GM12892 (cell line): ENCODE results near the gene PIK3C2G.

Experiments used
- POLR2A ChIP-seq: IDR thresholded peaks from 2 replicates; pipeline ENCODE4 v1.6.1; 2011; ENCODE audit warnings: low read depth, low read length, control low read depth
- POLR2AphosphoS5 ChIP-seq: IDR thresholded peaks from 2 replicates; pipeline ENCODE4 v1.6.1; 2011; ENCODE audit warnings: low read depth, low read length, control low read depth
- TAF1 ChIP-seq: IDR thresholded peaks from 2 replicates; pipeline ENCODE4 v1.6.1; 2011; ENCODE audit warnings: low read depth, mild to moderate bottlenecking, control low read depth, low read length, borderline replicate concordance

DNA sequence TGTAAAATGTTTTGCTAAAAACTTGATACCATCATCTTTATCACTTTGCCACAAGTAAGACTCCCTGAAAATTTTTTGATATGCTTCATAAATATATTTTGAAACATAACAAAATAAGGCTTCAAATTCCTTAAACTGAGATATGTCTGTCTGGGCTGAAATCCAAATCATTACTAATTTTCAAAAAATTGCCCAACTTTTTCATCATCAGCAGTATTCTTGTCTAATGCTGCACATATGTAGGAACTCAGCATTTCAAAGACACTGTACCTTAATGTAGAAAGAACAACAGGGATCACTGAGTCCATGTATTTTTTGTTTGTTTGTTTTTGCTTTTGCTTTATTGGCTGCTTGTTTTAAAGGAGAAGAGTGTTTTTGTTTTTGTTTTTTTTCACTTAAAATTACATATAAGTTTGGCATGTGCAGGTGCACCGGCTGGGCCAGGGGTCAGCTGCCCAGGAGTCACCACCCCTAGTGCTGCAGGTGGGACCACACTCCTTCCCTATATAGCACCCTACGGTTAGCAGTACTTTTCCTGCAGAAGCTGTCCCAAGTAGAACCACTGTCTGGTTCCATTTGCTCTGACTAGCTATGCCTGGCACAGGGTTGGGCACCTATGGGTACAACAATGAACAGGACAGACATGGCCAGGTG is 231.2 kb downstream of the PIK3C2G start:
- no peak for TF ChIP-seq POLR2AphosphoS5
- TF ChIP-seq POLR2A, result no peak
- TF ChIP-seq TAF1, result no peak
